Adrenal gland (tissue), 12 donors: ENCODE results near the gene SOCS2. TPM values are rescaled to one million over a fixed set of nuclear protein-coding genes. Genes with fewer than 3 reads are reported as not detected.

Experiments used
- DNase-seq, 7 donors: peaks; one replicate each; pipeline ENCODE4 v3.0.0-alpha.2; 2019 to 2020
- H3K27ac ChIP-seq, 5 donors: fragments of 200-600 bp; sonication (generic) in 4 of 5; 1 replicate in 3 of 5; 2 replicates in 2 of 5; pipeline versions ENCODE4 v1.5.1 to v1.8.0; 2016 to 2020; ENCODE audit warnings: mild to moderate bottlenecking in 1 of 5
- H3K27me3 ChIP-seq: fragments of 200-600 bp; 2 replicates; pipeline ENCODE4 v1.8.0; 2021
- H3K36me3 ChIP-seq, 2 donors: fragments of 200-600 bp; replicated peaks in 1 of 2; 1 replicate in 1 of 2; 2 replicates in 1 of 2; pipeline versions ENCODE4 v1.5.1 to v1.8.0; 2018 to 2022
- H3K4me1 ChIP-seq, 2 donors: fragments of 200-600 bp; replicated peaks in 1 of 2; 1 replicate in 1 of 2; 2 replicates in 1 of 2; pipeline versions ENCODE4 v1.5.1 to v1.8.0; 2018 to 2021
- H3K4me3 ChIP-seq, 4 donors: fragments of 200-600 bp; sonication (generic) in 3 of 4; one replicate each; pipeline ENCODE4 v1.5.1; 2016 to 2018
- H3K9me3 ChIP-seq, 3 donors: fragments of 200-600 bp; sonication (generic) in 1 of 3; replicated peaks in 1 of 3; 1 replicate in 2 of 3; 2 replicates in 1 of 3; pipeline versions ENCODE4 v1.5.1 to v1.8.0; 2016 to 2021
- POLR2A ChIP-seq, 2 donors: fragments of 450-650 bp; IDR thresholded peaks; one replicate each; pipeline ENCODE4 v1.6.1; 2017; ENCODE audit warnings: antibody characterized with exemption in 2 of 2, mild to moderate bottlenecking in 2 of 2, moderate library complexity in 1 of 2
- WGBS, 4 donors: extraction: QIAGEN DNeasy Blood & Tissue Kit in 2 of 4; methylation state at CpG; one replicate each; pipeline versions ENCODE4 v1.1.5 to v1.1.7; 2013 to 2017; 5-methylcytosine and 5-hydroxymethylcytosine counted together
- intact Hi-C, 2 donors: fragments of 100-400 bp; cut with DNase I; formaldehyde crosslinking; loops; one replicate each; pipeline versions ENCODE4 v1.14.1 to v1.15.0; 2022 to 2023
- polyA plus RNA-seq, 3 donors: library from polyadenylated mRNA; stranded (reverse); fragments of 200-250 nt in 2 of 3; fragments of 350-450 nt in 1 of 3; fragmentation: Illumina TruSeq in 1 of 3; extraction: RNeasy Lipid Tissue Mini Kit (QIAGEN cat#74804) in 1 of 3; gene quantifications; one replicate each; pipeline ENCODE4 v1.2.3, GENCODE V29; 2013 to 2014
- total RNA-seq, 9 donors: library from RNA; depleted of rRNA in 4 of 9; stranded (reverse); fragments of >200 nt in 4 of 9; fragments of 120-200 nt in 1 of 9; fragmentation: NEBNext Ultra II Directional in 1 of 9; extraction: Animal tissue kit (Norgen Biotek cat#: 25700) in 1 of 9; gene quantifications; one replicate each; pipeline versions ENCODE4 v1.1.0 to v1.2.4, GENCODE V29; 2013 to 2023
- TF ChIP-seq, protein P1 (sequence below), 6 experiments: fragments of 450-650 bp in 4 of 6; fragments of 200-600 bp in 2 of 6; sonication (generic) in 1 of 6; IDR thresholded peaks; 1 replicate in 5 of 6; 2 replicates in 1 of 6; pipeline versions ENCODE4 v1.5.1 to v1.8.0; 2016 to 2021; ENCODE audit warnings: antibody characterized with exemption in 6 of 6, mild to moderate bottlenecking in 2 of 6, moderate library complexity in 1 of 6
- donor health status: healthy with polysubstance abuse.
- donor health status: Bipolar disorder and iron deficiency.
- donor health status: DM: yes; HTN: yes; CAD: no.
- donor health status: DM: no; HTN: no; CAD: no.
- donor health status: DM: no; HTN: no; CAD: no.
- donor health status: DM: yes; HTN: yes; CAD: no.

Gene SOCS2
- total and polyA plus RNA-seq, 12 donors: 28.2 to 66.4 (median 43.6) TPM

DNA sequence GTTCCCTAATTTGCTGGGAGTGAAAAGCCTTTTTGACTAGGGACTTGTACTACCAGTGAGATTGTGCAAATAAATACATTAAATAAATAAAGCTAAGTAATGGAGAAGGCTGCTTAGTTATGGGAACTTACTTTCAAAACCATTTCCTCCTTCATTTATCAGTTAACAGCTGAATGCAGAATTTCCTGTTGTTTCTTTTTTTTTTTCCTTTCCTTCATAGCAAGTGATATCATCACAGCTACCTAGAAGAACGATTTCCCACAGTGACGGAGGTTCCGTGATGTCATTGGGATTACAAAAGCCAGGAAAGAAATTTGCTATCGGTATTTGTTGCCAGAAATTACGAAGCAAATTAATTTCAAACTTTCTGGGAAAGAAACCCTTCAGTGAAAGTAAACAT lies 42.1 kb upstream of the SOCS2 start:
- Histone ChIP-seq H3K36me3 (no peaks in the 10 kb centered on the region), H3K4me1 (peaks cover 0 to 4% of the 10 kb centered on the region in 2 donors), H3K4me3 (no peak overlapping the region), H3K27ac (no peak overlapping the region), H3K9me3 (no peaks in the 10 kb centered on the region), H3K27me3 (no peaks in the 10 kb centered on the region)
- 44 to 56% (median 51%) methylated on average over 5 of the region's 5 CpGs for WGBS, 4 donors
- TF ChIP-seq, protein P1, sequence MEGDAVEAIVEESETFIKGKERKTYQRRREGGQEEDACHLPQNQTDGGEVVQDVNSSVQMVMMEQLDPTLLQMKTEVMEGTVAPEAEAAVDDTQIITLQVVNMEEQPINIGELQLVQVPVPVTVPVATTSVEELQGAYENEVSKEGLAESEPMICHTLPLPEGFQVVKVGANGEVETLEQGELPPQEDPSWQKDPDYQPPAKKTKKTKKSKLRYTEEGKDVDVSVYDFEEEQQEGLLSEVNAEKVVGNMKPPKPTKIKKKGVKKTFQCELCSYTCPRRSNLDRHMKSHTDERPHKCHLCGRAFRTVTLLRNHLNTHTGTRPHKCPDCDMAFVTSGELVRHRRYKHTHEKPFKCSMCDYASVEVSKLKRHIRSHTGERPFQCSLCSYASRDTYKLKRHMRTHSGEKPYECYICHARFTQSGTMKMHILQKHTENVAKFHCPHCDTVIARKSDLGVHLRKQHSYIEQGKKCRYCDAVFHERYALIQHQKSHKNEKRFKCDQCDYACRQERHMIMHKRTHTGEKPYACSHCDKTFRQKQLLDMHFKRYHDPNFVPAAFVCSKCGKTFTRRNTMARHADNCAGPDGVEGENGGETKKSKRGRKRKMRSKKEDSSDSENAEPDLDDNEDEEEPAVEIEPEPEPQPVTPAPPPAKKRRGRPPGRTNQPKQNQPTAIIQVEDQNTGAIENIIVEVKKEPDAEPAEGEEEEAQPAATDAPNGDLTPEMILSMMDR (IDR thresholded peaks at IDR 0.05): no peak
- TF ChIP-seq POLR2A (IDR thresholded peaks at IDR 0.05): no peak
- no peak for DNase-seq
- intact Hi-C loops: no loop called here

DNA sequence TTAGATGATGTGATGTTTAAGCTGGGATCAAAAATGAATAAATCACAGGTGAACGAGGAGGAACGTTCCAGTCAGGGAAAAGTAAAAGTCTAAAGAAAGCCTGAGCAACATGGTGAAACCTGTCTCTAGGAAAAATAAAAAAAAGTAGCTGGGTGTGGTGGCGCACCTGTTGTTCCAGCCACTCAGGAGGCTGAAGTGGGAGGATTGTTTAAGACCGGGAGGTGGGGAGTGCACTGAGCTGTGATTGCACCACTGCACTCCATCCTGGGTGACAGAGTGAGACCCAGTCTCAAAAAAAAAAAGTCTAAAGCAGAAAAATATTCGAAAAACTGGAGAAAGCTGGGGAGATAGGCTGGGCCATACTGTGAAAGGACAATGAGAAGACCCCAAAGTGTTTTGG lies 39.2 kb upstream of the SOCS2 start:
- Histone ChIP-seq H3K27ac (no peak overlapping the region), H3K27me3 (no peaks in the 10 kb centered on the region), H3K4me3 (no peak overlapping the region), H3K9me3 (no peaks in the 10 kb centered on the region), H3K36me3 (no peaks in the 10 kb centered on the region), H3K4me1 (no peaks in the 10 kb centered on the region)
- intact Hi-C loops: no loop called here
- WGBS, 4 donors: 79 to 93% (median 89%) methylated on average over 5 of the region's 5 CpGs
- DNase-seq: no peak
- no peak for TF ChIP-seq POLR2A (IDR thresholded peaks at IDR 0.05)
- TF ChIP-seq, protein P1 (IDR thresholded peaks at IDR 0.05): no peak

DNA sequence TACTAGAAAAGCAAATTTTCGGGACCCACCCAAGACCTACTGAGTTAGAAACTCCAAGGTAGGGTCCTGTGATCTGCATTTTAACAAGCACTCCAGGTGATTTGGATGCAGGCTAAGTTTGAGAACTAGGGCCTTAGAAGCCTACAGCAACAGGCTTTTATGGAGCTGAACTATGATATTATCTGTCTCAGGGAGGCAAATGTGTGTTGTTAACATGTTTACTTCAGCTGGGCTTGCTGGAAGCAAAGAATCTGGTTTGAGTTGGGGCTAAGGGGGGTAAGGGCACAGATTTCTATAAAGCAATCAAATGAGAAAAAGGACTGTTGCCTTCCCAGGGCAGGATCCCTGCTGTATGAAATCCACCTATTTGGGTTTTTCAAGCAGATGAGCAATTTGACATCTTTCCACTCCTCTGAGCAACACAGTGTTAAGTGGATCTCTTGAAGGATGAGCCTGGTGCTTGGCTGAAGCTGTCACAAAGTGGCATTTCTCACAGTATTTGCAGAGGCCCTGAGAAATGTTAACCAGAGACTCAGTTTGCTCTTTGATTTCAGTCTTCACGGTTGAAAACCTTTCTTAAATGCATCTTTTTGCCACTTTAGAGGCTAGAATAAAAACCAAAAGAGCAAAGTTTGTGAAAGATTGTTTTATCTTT lies 36.2 kb upstream of the SOCS2 start:
- no peak overlapping the region for H3K27ac ChIP-seq
- no peaks in the 10 kb centered on the region for H3K36me3 ChIP-seq
- no peaks in the 10 kb centered on the region for H3K9me3 ChIP-seq
- intact Hi-C loops: no loop called here
- WGBS, 4 donors: 77 to 87% (median 81%) methylated on average over 2 of the region's 2 CpGs
- DNase-seq: no peak
- no peaks in the 10 kb centered on the region for H3K4me1 ChIP-seq
- TF ChIP-seq, protein P1 (IDR thresholded peaks at IDR 0.05): no peak
- no peak for TF ChIP-seq POLR2A (IDR thresholded peaks at IDR 0.05)
- no peaks in the 10 kb centered on the region for H3K27me3 ChIP-seq
- H3K4me3 ChIP-seq: no peak overlapping the region

DNA sequence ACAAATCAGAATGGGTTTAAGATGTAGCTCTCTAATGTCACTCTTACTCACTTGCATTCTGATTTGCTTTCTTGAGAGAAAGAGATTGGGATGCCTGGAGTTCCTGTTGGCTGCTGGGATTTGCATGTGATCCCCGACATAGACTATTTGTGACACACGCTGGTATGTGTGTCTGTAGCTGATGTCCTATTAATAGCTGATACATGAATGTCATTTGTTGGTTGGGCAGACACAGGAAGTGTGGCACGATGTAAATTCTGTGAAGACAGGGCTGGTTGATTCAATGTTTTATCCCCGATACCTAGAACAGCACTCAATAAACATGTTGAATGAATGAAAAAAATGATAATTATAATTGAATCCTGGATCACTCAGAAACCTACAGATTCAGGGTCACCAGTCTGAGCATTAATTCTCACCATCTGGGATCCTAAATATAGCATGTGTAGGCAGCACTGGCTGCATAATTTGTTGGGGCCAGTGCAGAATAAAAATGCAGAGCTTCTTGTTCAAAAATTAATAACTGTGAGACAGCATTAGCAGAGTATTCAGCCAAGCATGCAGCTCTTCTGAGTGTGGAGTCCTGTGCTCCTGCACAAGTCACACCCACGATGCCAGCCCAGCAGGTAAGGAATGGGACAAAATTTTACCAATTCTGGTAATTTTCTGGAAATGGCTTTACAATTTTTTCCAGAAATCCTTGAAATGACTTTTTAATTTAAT lies 35.5 kb upstream of the SOCS2 start:
- intact Hi-C loops: no loop called here
- Histone ChIP-seq H3K27ac (no peak overlapping the region), H3K27me3 (no peaks in the 10 kb centered on the region), H3K4me3 (no peak overlapping the region), H3K4me1 (no peaks in the 10 kb centered on the region), H3K9me3 (no peaks in the 10 kb centered on the region), H3K36me3 (no peaks in the 10 kb centered on the region)
- no peak for DNase-seq
- TF ChIP-seq, protein P1 (IDR thresholded peaks at IDR 0.05): no peak
- TF ChIP-seq POLR2A (IDR thresholded peaks at IDR 0.05): no peak
- 49 to 62% (median 55%) methylated on average over 5 of the region's 5 CpGs for WGBS, 4 donors
